Panc1 (cell line): ENCODE results near the gene ATG13.

Source experiments
- POLR2AphosphoS5 ChIP-seq: IDR thresholded peaks from 2 replicates; pipeline ENCODE4 v1.6.1; 2012; ENCODE audit warnings: mild to moderate bottlenecking, low read depth, low read length, moderate library complexity
- SIN3A ChIP-seq: IDR thresholded peaks from 2 replicates; pipeline ENCODE4 v1.6.1; 2012; ENCODE audit warnings: low read depth, mild to moderate bottlenecking, low read length, moderate library complexity, borderline replicate concordance; ENCODE audit not compliant: insufficient read depth
- TCF7L2 ChIP-seq: IDR thresholded peaks from 2 replicates; pipeline ENCODE4 v1.6.1; 2011; ENCODE audit warnings: mild to moderate bottlenecking, low read depth, low read length, inconsistent platforms
- TF ChIP-seq, protein P1 (sequence below), 2 experiments: IDR thresholded peaks; 2 replicates each; pipeline ENCODE4 v1.6.1; 2011 to 2012; ENCODE audit warnings: low read depth in 2 of 2, control low read depth in 1 of 2, low read length in 1 of 2, mild to moderate bottlenecking in 1 of 2, moderate library complexity in 1 of 2; ENCODE audit not compliant: insufficient read depth in 1 of 2
- TF ChIP-seq, protein P2 (sequence below): fragments of 450-650 bp; IDR thresholded peaks from 2 replicates; pipeline ENCODE4 v1.5.1; 2017; ENCODE audit warnings: mild to moderate bottlenecking

DNA sequence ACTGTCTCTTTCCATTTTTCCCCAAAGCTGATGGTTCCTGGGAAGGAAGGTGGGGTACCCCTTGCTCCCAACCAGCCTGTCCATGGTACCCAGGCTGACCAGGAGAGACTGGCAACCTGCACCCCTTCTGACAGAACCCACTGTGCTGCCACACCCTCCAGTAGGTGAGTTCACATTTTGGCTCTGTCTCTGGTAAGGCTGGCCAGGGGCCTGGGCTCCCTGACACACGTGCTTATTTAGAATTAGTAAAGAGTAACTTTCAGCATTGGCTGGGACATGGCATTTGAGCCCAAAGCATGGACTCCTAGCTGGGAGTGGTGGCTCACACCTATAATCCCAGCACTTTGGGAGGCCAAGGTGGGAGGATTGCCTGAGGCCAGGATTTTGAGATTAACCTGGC, 48.0 kb downstream of the ATG13 start:
- TF ChIP-seq, protein P1, sequence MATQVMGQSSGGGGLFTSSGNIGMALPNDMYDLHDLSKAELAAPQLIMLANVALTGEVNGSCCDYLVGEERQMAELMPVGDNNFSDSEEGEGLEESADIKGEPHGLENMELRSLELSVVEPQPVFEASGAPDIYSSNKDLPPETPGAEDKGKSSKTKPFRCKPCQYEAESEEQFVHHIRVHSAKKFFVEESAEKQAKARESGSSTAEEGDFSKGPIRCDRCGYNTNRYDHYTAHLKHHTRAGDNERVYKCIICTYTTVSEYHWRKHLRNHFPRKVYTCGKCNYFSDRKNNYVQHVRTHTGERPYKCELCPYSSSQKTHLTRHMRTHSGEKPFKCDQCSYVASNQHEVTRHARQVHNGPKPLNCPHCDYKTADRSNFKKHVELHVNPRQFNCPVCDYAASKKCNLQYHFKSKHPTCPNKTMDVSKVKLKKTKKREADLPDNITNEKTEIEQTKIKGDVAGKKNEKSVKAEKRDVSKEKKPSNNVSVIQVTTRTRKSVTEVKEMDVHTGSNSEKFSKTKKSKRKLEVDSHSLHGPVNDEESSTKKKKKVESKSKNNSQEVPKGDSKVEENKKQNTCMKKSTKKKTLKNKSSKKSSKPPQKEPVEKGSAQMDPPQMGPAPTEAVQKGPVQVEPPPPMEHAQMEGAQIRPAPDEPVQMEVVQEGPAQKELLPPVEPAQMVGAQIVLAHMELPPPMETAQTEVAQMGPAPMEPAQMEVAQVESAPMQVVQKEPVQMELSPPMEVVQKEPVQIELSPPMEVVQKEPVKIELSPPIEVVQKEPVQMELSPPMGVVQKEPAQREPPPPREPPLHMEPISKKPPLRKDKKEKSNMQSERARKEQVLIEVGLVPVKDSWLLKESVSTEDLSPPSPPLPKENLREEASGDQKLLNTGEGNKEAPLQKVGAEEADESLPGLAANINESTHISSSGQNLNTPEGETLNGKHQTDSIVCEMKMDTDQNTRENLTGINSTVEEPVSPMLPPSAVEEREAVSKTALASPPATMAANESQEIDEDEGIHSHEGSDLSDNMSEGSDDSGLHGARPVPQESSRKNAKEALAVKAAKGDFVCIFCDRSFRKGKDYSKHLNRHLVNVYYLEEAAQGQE (IDR thresholded peaks at IDR 0.05; ENCODE audit: insufficient read depth in 1 of 2, low read depth in 2 of 2, low read length in 1 of 2) = no peak
- TF ChIP-seq, protein P2, sequence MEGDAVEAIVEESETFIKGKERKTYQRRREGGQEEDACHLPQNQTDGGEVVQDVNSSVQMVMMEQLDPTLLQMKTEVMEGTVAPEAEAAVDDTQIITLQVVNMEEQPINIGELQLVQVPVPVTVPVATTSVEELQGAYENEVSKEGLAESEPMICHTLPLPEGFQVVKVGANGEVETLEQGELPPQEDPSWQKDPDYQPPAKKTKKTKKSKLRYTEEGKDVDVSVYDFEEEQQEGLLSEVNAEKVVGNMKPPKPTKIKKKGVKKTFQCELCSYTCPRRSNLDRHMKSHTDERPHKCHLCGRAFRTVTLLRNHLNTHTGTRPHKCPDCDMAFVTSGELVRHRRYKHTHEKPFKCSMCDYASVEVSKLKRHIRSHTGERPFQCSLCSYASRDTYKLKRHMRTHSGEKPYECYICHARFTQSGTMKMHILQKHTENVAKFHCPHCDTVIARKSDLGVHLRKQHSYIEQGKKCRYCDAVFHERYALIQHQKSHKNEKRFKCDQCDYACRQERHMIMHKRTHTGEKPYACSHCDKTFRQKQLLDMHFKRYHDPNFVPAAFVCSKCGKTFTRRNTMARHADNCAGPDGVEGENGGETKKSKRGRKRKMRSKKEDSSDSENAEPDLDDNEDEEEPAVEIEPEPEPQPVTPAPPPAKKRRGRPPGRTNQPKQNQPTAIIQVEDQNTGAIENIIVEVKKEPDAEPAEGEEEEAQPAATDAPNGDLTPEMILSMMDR = no peak
- TF ChIP-seq POLR2AphosphoS5 (no peak), SIN3A (no peak), TCF7L2 (no peak)
